Colonic mucosa (tissue), 4 donors: ENCODE results near the gene TRIM14. TPM values are rescaled to one million over a fixed set of nuclear protein-coding genes. Genes with fewer than 3 reads are reported as not detected.

Experiments
- DNase-seq: peaks from one replicate; pipeline ENCODE4 v3.0.0-alpha.2; 2020
- H3K27ac ChIP-seq: fragments of 200-600 bp; one replicate; pipeline ENCODE4 v1.8.0; 2021
- H3K27me3 ChIP-seq: fragments of 200-600 bp; one replicate; pipeline ENCODE4 v1.8.0; 2021
- H3K36me3 ChIP-seq: fragments of 200-600 bp; one replicate; pipeline ENCODE4 v1.8.0; 2021
- H3K4me1 ChIP-seq: fragments of 200-600 bp; one replicate; pipeline ENCODE4 v1.8.0; 2021; ENCODE audit warnings: mild to moderate bottlenecking
- H3K4me3 ChIP-seq: fragments of 200-600 bp; one replicate; pipeline ENCODE4 v1.8.0; 2021
- H3K9ac ChIP-seq, 2 donors: one replicate each; pipeline ENCODE4 v1.7.0; 2013; ENCODE audit warnings: control low read depth in 2 of 2, low read depth in 2 of 2, low read length in 2 of 2
- H3K9me3 ChIP-seq: fragments of 200-600 bp; one replicate; pipeline ENCODE4 v1.8.0; 2021
- intact Hi-C: fragments of 100-400 bp; cut with DNase I; formaldehyde crosslinking; loops from one replicate; pipeline ENCODE4 v1.14.1; 2022
- total RNA-seq, 2 donors: library from RNA; stranded (reverse); fragmentation: NEBNext Ultra II Directional in 1 of 2; extraction: Animal tissue kit (Norgen Biotek cat#: 25700) in 1 of 2; gene quantifications; one replicate each; pipeline ENCODE4 v1.2.1, GENCODE V29; 2021
- TF ChIP-seq, protein P1 (sequence below): fragments of 200-600 bp; IDR thresholded peaks from one replicate; pipeline ENCODE4 v1.8.0; 2022; ENCODE audit warnings: antibody characterized with exemption, mild to moderate bottlenecking
- donor health status: healthy.
- donor health status: DM: no; HTN: no; CAD: no.
- donor health status: DM: no; HTN: no; CAD: no.

The TRIM14 gene
- total RNA-seq, 2 donors from 2014 or later = 44.6 to 62.0 TPM

DNA sequence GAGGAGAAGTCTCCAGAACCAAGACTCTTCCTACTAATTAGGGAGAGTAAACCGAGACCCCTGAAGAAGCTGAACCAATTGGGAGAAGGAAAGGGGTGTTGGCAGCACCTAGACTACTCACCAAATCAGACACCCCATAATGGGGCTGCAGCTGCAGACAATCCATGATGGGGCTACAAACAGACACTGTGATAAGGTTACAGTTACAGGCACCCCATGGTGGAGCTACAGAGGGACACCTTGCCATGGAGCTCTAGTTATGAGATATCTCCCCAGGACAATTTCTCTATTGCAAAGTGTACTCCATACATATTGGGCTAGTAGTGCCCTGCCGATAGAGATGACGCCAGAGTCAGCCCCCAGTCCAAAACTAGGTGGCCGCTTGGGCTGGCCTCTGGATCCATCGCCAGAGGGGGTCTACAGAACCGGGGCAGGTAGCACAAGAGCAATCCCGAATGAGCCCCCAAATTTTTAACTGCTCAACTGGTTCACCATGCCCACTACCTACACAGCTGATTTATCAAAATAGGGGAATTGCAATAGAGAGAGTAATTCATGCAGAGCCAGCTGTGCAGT, 64.6 kb downstream of the TRIM14 start:
- Histone ChIP-seq H3K9me3 (no peaks in the 10 kb centered on the region), H3K9ac (no peak overlapping the region), H3K4me3 (no peak overlapping the region), H3K36me3 (no peaks in the 10 kb centered on the region), H3K27me3 (no peaks in the 10 kb centered on the region), H3K27ac (no peak overlapping the region), H3K4me1 (no peaks in the 10 kb centered on the region)
- intact Hi-C loops = no loop called here
- TF ChIP-seq, protein P1, sequence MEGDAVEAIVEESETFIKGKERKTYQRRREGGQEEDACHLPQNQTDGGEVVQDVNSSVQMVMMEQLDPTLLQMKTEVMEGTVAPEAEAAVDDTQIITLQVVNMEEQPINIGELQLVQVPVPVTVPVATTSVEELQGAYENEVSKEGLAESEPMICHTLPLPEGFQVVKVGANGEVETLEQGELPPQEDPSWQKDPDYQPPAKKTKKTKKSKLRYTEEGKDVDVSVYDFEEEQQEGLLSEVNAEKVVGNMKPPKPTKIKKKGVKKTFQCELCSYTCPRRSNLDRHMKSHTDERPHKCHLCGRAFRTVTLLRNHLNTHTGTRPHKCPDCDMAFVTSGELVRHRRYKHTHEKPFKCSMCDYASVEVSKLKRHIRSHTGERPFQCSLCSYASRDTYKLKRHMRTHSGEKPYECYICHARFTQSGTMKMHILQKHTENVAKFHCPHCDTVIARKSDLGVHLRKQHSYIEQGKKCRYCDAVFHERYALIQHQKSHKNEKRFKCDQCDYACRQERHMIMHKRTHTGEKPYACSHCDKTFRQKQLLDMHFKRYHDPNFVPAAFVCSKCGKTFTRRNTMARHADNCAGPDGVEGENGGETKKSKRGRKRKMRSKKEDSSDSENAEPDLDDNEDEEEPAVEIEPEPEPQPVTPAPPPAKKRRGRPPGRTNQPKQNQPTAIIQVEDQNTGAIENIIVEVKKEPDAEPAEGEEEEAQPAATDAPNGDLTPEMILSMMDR = no peak
- no peak for DNase-seq

DNA sequence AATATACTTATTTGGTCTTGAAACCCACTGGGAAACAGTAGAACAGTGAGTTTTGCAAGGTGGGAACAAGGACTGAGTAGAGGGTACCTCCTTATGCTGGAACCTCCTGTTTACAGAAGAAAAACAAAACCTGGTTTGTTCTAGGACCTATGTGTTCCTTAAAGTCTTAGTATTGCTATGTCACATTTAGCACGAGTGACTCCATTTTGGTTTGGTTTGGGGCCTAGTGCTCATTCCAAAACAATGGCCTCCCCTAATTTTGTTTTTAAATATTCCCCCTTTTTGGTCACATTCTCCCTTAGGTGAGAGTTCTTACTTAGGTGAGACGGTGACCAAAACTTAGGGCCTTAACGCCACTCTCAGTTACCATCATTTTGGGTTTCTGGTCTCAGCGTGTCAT, 68.7 kb downstream of the TRIM14 start:
- TF ChIP-seq, protein P1 = no peak
- Histone ChIP-seq H3K27ac (no peak overlapping the region), H3K9ac (no peak overlapping the region), H3K4me1 (no peaks in the 10 kb centered on the region), H3K4me3 (no peak overlapping the region), H3K36me3 (no peaks in the 10 kb centered on the region), H3K27me3 (no peaks in the 10 kb centered on the region), H3K9me3 (no peaks in the 10 kb centered on the region)
- no peak for DNase-seq
- intact Hi-C loops = no loop called here

DNA sequence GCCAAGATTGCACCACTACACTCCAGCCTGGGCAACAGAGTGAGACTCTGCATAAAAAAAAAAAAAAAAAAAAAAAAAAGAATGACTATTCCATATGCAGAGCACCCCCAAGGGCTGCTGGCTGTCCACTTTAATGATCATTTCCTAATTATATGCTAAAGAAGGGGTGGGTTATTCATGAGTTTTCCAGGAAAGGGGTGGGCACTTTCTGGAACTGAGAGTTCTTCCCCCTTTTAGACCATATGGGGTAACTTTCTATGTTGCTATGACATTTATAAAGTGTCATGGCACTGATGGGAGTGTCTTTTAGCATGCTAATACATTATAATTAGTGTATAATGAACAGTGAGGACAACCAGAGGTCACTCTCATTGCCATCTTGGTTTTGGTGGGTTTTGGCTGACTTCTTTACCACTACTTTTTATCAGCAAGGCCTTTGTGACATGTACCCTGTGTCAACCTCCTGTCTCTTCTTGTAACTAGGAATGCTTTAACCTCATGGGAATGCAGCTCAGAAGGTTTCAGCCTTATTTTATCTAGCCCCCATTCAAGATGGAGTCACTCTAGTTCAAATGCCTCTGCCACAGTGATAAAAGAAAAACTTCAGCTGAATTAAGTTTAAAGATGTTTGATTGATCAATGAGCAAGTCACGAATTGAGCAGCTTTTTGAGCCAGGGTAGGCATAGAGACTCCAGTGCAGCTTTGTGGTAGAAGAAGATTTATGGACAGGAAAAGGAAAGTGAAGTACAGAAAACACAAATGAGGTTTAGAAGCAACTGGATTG, 69.5 kb downstream of the TRIM14 start:
- Histone ChIP-seq H3K27ac (no peak overlapping the region), H3K36me3 (no peaks in the 10 kb centered on the region), H3K9me3 (no peaks in the 10 kb centered on the region), H3K4me3 (no peak overlapping the region), H3K27me3 (no peaks in the 10 kb centered on the region), H3K4me1 (no peaks in the 10 kb centered on the region), H3K9ac (no peak overlapping the region)
- DNase-seq = no peak
- TF ChIP-seq, protein P1 = no peak
- intact Hi-C loops = no loop called here

DNA sequence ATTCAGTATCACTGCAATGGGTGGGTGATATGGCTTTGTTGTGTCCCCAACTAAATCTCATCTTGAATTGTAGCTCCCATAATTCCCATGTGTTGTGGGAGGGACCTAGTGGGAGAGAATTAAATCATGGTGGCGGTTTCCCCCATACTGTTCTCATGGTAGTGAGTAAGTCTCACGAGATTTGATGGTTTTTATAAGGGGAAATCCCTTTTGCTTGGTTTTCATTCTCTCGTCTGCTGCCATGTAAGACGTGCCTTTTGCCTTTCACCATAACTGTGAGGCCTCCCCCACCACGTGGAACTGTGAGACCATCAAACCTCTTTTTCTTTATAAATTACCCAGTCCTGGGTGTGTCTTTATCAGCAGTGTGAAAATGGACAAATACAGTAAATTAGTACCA, 72.0 kb downstream of the TRIM14 start:
- no peaks in the 10 kb centered on the region for H3K36me3 ChIP-seq
- intact Hi-C loops = no loop called here
- DNase-seq = no peak
- no peak overlapping the region for H3K9ac ChIP-seq
- no peak overlapping the region for H3K4me3 ChIP-seq
- H3K9me3 ChIP-seq = no peaks in the 10 kb centered on the region
- TF ChIP-seq, protein P1 = no peak
- no peaks in the 10 kb centered on the region for H3K4me1 ChIP-seq
- no peak overlapping the region for H3K27ac ChIP-seq
- H3K27me3 ChIP-seq = no peaks in the 10 kb centered on the region

DNA sequence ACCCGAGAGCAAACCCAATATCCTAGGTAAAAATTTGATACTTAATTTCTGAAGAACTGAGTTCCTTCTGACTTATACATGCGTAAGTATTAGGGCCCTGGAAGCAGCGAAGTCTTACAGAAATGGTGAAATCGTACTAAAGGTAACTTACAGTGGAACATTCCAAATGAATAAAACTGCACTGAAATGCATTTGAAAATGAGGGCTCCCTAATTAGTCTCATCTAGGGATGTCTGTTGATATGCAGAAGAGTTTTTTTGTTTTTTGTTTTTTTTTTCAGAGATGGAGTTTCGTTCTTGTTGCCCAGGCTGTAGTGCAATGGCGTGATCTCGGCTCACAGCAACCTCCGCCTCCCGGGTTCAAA, 72.9 kb downstream of the TRIM14 start:
- Histone ChIP-seq H3K4me3 (no peak overlapping the region), H3K9ac (no peak overlapping the region), H3K27ac (no peak overlapping the region), H3K9me3 (no peaks in the 10 kb centered on the region), H3K27me3 (no peaks in the 10 kb centered on the region), H3K4me1 (no peaks in the 10 kb centered on the region), H3K36me3 (no peaks in the 10 kb centered on the region)
- TF ChIP-seq, protein P1 = no peak
- intact Hi-C loops = no loop called here
- DNase-seq = no peak
